ENCODE measurements around the gene MRI1.
A peak's percentile ranks its signal among the peaks of the same experiment; 100 is the strongest.

Gene MRI1

GRCh38 chr19:13764101-13764807, at the start of gene MRI1:
MRI1 (plus strand) TSS chr19:13764522; CDS start chr19:13764589, 67 bp downstream.
- peak; percentile 82 for DNase-seq (ENCODE audit: low read depth)

DNA sequence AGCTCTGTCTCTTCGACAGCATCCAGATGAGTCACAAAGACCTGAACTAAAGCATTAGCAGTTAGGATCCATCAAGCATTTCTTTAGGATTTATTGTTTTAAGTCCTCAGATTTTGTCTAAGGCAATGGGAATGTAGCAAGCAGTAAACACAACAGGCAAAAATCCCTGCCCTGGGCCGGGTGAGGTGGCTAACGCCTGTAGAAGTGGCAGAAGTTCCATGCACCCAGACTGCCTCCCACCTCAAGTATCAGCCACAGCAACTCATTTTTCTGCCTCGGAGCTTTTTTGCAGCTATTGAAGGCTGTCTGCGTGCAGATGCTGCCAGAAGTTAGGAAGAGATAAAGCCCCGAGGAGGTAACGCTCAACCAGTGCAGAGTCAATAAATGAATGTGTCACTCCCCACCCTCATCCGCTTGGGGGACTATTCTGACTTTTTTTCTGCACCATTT, 47.1 kb upstream of the MRI1 start:
- DNase-seq (ENCODE audit: low read depth): peak; percentile 64

- DNase-seq (ENCODE audit: low read depth): peak; percentile 79
Measured at GRCh38 chr19:13718733-13719132, 45.6 kb upstream of the MRI1 start.

GRCh38 chr19:13722146-13722545, 42.2 kb upstream of the MRI1 start:
- DNase-seq (ENCODE audit: low read depth): no peak

DNA sequence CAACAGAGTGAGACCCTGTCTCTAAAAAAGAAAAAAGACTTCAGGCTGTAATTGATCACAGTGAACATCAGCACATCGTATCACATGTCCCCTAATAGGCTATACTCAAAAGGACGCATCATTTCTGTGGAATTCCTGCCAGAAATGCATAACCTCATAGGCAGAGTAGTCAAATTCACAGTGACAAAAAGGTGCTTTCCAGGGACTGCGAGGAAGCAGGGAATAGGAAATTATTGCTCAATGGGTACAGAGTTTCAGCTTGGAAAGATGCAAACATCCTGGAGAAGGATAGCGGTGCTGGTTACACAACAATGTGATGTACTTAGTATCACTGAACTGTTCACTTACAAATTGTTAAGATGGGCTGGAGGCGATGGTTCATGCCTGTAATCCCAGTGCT, 41.1 kb upstream of the MRI1 start:
- peak; percentile 38 for DNase-seq (ENCODE audit: low read depth)

- no peak for DNase-seq (ENCODE audit: low read depth)
Measured at GRCh38 chr19:13726323-13726722, 38.0 kb upstream of the MRI1 start.

DNA sequence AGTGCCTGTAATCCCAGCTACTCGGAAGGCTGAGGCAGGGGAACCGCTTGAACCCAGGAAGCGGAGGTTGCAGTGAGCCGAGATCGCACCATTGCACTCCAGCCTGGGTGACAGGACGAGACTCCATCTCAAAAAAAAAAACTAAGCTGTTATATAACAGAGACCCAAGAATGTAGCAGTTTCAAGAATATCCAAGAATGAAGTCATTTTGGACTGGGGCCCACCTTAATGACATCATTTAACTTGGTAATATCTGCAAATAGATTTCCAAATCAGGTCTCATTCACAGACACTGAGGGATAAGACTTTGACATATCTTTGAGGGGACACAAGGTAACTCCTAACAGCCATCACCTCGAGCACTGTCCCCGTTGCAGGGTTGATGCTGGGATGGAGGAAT, 36.5 kb upstream of the MRI1 start:
- peak; percentile 27 for DNase-seq (ENCODE audit: low read depth)

GRCh38 chr19:13729859-13730258, 34.5 kb upstream of the MRI1 start:
- DNase-seq (ENCODE audit: low read depth): no peak

DNA sequence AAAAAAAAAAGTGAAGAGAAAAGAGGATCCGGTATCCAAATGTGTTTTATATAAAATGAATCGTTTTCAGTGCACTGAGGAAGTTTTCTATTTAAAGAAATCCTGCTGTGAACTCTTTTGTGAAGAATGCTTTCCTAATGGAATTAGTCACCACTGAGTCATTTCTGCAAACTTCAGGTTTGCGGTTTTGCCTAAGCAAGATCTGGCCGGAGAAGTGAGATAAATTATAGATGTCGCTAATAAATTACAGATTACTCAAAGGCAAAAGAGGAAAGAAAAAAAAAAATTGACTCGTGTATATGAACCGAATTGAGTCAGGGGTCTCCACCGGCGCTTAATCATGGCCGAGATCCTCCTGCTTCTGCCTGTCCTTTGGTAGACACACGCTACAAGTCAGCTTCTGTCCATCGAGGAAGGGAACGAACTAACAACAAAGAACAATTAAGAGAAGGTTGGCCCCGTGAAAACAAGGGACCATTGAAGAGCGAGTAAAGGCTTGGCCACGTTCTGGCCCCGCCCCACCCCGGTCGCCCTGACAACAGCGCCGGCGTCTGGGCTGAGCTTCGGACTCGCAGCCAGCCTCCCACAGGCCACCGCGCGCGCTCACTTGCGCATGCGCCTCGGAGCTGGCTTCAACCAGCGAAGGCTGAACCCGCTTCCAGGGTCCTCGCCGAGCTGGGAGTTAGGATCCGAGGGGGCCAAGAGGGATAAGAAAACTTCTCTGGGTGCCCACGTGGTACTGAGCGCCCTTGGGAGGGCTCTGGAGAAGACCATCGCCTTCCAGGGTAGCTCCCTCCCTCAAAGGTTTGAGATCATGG, 33.0 kb upstream of the MRI1 start:
- DNase-seq (ENCODE audit: low read depth): peak; percentile 99

- DNase-seq (ENCODE audit: low read depth): no peak
Measured at GRCh38 chr19:13732337-13732736, 32.0 kb upstream of the MRI1 start.

DNA sequence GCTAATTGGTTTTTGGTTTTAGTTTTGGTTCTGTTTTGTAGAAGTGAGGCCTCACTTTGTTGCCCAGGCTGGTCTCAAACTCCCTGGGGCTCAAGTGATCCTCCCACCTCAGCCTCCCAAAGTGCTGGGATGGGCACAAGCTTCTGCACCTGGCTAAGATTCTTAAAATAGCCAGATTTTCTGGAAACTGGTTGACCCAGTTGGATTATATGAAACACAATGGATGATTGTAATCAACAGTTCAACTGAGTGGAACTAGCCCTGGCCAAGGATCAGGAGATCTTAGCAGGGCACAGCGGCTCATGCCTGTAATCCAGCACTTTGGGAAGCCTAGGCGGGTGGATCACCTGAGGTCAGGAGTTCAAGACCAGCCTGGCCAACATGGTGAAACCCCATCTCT, 29.6 kb upstream of the MRI1 start:
- DNase-seq (ENCODE audit: low read depth): no peak

DNA sequence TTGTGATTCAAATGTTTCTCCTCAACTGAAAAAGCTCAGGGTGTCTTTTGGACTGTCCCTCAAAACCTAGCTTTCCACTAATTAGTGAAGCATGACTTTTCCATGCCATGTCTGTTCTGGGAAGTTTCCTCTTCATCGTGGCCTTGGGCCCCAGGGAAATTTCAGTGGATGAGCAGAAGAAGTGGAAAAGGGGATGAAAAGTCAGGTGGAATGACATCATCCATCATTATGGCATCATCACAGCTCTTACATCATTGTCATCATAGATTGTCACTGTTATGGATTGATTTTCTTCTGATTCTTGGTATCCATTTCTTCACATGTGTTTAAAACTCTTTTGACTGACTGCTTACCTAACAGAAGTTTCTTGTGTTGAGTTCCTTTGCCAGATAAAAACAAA, 26.2 kb upstream of the MRI1 start:
- DNase-seq (ENCODE audit: low read depth): no peak

GRCh38 chr19:13741893-13742292, 22.4 kb upstream of the MRI1 start:
- no peak for DNase-seq (ENCODE audit: low read depth)

DNA sequence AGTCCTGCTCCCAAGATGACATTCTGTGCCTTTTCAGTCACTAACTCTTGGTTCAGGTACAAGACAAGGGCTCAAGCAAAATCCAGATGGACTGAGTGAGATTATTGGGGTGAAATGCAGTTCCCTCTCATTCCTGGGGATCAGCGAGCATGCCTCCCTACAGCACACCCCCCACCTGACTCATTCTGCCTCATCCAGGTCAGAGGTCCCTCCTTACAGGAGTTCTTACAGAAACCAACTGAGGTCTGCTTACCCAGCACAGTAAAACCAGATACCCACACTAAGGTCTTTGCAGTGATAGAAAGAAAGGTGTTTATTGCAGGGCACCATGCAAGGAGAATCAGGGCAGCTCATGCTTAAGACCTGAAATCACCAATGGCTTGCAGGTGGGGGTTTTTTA, 21.6 kb upstream of the MRI1 start:
- peak; percentile 78 for DNase-seq (ENCODE audit: low read depth)

GRCh38 chr19:13744174-13744573, 20.1 kb upstream of the MRI1 start:
- DNase-seq (ENCODE audit: low read depth): no peak

- no peak for DNase-seq (ENCODE audit: low read depth)
Measured at GRCh38 chr19:13747098-13747453, 17.2 kb upstream of the MRI1 start.

GRCh38 chr19:13748169-13748828, 16.0 kb upstream of the MRI1 start:
- DNase-seq (ENCODE audit: low read depth): peak; percentile 68

GRCh38 chr19:13751436-13751835, 12.9 kb upstream of the MRI1 start:
- DNase-seq (ENCODE audit: low read depth): no peak

DNA sequence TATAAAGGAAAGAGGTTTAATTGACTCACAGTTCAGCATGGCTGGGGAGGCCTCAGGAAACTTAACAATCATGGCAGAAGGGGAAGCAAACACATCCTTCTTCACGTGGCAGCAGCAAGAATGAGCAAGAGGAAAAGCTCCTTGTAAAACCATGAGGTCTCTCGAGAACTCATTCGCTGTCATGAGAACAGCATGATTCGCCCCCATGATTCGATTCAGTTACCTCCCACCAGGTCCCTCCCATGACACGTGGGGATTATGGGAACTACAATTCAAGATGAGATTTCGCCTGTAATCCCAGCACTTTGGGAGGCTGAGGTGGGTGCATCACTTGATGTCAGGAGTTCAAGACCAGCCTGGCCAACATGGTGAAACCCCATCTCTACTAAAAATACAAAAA, 10.7 kb upstream of the MRI1 start:
- peak; percentile 56 for DNase-seq (ENCODE audit: low read depth)

- no peak for DNase-seq (ENCODE audit: low read depth)
Measured at GRCh38 chr19:13756210-13756609, 8.1 kb upstream of the MRI1 start.

DNA sequence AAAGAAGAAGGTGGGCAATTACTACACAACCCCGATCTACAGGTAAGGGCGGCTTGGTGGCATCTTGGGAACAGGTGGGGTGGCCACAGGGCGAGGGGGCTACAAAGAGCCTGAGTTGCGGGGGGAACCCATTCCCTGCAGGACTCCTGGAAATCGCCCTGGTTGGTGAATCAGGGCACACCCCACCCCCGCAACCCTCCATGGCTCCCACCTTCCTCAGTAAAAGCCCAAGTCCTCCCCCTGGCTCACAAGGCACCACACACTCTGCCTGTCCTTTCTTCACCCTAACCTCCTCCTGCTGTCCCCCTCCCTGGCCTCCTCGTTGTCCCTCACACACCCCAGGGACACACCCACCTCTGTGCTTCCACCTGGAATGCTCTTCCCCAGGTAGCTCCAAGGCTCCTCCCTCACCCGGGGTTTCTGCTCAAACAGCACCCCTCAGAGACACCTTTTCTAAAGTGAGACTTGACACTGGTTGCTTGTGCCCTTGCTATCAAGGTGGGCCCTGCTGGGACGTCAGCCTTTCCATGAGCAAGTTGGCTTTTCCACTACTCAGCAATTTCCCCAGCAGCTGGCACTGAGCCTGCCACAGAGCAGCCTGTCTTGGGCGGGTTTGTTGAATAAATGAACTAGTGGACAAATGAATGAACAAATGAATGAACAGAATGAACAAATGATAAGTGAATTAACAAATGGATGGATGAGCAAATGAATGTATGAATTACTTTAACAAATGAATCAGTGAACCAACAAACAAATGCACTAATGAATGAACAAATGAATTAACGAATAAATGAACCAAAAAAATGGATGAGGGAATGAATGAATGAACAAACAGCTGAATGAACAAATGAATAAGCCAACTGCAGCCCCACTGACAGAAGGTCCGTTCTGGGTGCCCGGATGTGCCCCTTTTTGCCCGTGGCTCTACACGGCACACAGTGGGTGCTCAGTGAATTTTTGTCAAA, 6.2 kb upstream of the MRI1 start:
- DNase-seq (ENCODE audit: low read depth): no peak

DNA sequence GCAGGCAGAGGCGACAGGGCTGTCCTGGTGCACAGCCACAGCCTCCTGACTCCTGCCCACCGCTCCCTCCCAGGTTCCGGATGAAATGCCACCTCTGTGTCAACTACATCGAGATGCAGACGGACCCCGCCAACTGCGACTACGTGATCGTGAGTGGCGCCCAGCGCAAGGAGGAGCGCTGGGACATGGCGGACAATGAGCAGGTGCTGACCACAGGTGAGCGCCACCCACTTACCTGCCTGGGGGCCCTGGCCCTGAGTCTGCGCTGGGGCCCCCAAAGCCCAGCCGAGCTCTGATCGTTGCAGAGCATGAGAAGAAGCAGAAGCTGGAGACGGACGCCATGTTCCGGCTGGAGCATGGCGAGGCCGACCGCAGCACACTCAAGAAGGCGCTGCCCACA, 5.5 kb upstream of the MRI1 start:
- no peak for DNase-seq (ENCODE audit: low read depth)

All from ELR (cell line).